ENCODE data around the gene NGEF. TPM values are rescaled to one million over a fixed set of nuclear protein-coding genes. Genes with fewer than 3 reads are reported as not detected.

NGEF gene
- total RNA-seq, 1 experiment from 2014 or later, result 5.4 TPM

DNA sequence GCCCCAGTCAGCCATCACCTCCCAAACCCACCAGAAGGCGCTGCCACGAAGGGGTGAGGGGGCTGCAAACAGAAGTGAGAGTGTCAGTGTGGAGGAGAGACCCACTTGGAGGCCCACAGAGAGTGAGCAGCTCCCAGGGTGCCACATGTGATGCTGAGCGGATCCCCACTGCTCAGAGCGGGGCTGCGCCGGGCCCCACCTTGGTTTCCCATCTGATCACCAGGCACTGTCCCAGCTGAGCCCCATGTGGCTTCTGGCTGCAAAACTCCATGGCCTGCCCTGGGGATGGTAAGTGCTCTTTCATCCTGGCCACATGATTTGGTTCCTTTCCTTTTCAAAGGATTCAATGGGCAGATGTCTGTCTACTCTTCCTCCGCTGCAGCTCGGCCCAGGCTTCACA lies 119.2 kb downstream of the NGEF start:
- POLR2A ChIA-PET, result no interaction called here
- no peaks in the 10 kb centered on the region for H3K9me3 Mint-ChIP-seq
- CTCF ChIA-PET, result interaction anchor here (0.9 to 1.4 kb wide), 2 partner anchors 32 to 135 kb away, joined by 3 read pairs; no protein-coding TSS in a partner anchor

DNA sequence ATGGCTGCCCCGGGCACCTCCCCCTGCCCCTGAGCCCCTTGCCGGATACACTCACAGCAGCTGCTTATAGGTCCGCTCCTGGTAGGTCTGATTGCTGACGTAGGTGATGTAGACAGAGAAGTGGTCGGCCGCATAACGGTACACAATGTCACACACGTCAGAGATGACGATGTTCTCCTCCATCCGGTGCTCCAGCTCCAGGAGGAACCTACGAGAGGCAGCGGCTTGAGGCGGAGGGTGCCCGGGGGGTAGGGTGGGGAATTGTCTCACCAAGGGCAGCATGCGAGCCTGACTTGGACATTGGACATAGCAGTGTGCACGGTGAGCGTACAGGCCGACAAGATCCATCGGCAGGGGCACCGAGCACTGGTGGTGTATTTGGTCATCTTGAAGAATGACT lies 120.2 kb downstream of the NGEF start:
- H3K27me3 Mint-ChIP-seq (ENCODE audit: low read depth), result peaks cover 3% of the 10 kb centered on the region; the same call in 1 of the 2 replicates
- ChIA-PET POLR2A (no interaction called here), CTCF (no interaction called here)
- peaks cover 22% of the 10 kb centered on the region for H3K4me1 Mint-ChIP-seq
- ATAC-seq, result no peak
- no peak overlapping the region for H3K27ac Mint-ChIP-seq
- no peak for DNase-seq (ENCODE audit: low spot score)
- no peaks in the 10 kb centered on the region for H3K9me3 Mint-ChIP-seq
- H3K4me3 Mint-ChIP-seq, result no peak overlapping the region
- no peaks in the 10 kb centered on the region for H3K36me3 Mint-ChIP-seq
- no peak for TF ChIP-seq FOXK1 (CRISPR knock-in tag; IDR thresholded peaks at IDR 0.05)
- no peak for TF ChIP-seq CREM (CRISPR knock-in tag; IDR thresholded peaks at IDR 0.05)
- no peak for TF ChIP-seq SMAD3 (CRISPR knock-in tag; IDR thresholded peaks at IDR 0.05; ENCODE audit: borderline replicate concordance)
- TF ChIP-seq SMAD4 (CRISPR knock-in tag; IDR thresholded peaks at IDR 0.05), result no peak
- TF ChIP-seq ESRRA (CRISPR knock-in tag; IDR thresholded peaks at IDR 0.05; ENCODE audit: borderline replicate concordance), result no peak
- no peak for TF ChIP-seq ZNF671 (CRISPR knock-in tag; IDR thresholded peaks at IDR 0.05)
- no peak for TF ChIP-seq TEAD4 (CRISPR knock-in tag; IDR thresholded peaks at IDR 0.05)
- TF ChIP-seq ZNF138 (CRISPR knock-in tag; conservative IDR thresholded peaks at IDR 0.05), result no peak
- TF ChIP-seq FOXJ3 (CRISPR knock-in tag; IDR thresholded peaks at IDR 0.05; ENCODE audit: borderline replicate concordance), result no peak
- TF ChIP-seq, protein P1, sequence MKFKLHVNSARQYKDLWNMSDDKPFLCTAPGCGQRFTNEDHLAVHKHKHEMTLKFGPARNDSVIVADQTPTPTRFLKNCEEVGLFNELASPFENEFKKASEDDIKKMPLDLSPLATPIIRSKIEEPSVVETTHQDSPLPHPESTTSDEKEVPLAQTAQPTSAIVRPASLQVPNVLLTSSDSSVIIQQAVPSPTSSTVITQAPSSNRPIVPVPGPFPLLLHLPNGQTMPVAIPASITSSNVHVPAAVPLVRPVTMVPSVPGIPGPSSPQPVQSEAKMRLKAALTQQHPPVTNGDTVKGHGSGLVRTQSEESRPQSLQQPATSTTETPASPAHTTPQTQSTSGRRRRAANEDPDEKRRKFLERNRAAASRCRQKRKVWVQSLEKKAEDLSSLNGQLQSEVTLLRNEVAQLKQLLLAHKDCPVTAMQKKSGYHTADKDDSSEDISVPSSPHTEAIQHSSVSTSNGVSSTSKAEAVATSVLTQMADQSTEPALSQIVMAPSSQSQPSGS (CRISPR knock-in tag; IDR thresholded peaks at IDR 0.05; ENCODE audit: borderline replicate concordance, low read depth), result no peak
- TF ChIP-seq NR1H2 (CRISPR knock-in tag; IDR thresholded peaks at IDR 0.05), result no peak
- TF ChIP-seq GTF2I (CRISPR knock-in tag; conservative IDR thresholded peaks at IDR 0.05), result no peak
- TF ChIP-seq, protein P2, sequence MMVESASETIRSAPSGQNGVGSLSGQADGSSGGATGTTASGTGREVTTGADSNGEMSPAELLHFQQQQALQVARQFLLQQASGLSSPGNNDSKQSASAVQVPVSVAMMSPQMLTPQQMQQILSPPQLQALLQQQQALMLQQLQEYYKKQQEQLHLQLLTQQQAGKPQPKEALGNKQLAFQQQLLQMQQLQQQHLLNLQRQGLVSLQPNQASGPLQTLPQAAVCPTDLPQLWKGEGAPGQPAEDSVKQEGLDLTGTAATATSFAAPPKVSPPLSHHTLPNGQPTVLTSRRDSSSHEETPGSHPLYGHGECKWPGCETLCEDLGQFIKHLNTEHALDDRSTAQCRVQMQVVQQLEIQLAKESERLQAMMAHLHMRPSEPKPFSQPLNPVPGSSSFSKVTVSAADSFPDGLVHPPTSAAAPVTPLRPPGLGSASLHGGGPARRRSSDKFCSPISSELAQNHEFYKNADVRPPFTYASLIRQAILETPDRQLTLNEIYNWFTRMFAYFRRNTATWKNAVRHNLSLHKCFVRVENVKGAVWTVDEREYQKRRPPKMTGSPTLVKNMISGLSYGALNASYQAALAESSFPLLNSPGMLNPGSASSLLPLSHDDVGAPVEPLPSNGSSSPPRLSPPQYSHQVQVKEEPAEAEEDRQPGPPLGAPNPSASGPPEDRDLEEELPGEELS (CRISPR knock-in tag; IDR thresholded peaks at IDR 0.05), result no peak

More for the DNA sequence above, 119.2 kb downstream of the NGEF start:
- Mint-ChIP-seq H3K36me3 (no peaks in the 10 kb centered on the region), H3K27ac (no peak overlapping the region), H3K27me3 (ENCODE audit: low read depth) (peaks cover 3% of the 10 kb centered on the region; the same call in 1 of the 2 replicates), H3K4me3 (no peak overlapping the region), H3K4me1 (peaks cover 19% of the 10 kb centered on the region)
- TF ChIP-seq, protein P3, sequence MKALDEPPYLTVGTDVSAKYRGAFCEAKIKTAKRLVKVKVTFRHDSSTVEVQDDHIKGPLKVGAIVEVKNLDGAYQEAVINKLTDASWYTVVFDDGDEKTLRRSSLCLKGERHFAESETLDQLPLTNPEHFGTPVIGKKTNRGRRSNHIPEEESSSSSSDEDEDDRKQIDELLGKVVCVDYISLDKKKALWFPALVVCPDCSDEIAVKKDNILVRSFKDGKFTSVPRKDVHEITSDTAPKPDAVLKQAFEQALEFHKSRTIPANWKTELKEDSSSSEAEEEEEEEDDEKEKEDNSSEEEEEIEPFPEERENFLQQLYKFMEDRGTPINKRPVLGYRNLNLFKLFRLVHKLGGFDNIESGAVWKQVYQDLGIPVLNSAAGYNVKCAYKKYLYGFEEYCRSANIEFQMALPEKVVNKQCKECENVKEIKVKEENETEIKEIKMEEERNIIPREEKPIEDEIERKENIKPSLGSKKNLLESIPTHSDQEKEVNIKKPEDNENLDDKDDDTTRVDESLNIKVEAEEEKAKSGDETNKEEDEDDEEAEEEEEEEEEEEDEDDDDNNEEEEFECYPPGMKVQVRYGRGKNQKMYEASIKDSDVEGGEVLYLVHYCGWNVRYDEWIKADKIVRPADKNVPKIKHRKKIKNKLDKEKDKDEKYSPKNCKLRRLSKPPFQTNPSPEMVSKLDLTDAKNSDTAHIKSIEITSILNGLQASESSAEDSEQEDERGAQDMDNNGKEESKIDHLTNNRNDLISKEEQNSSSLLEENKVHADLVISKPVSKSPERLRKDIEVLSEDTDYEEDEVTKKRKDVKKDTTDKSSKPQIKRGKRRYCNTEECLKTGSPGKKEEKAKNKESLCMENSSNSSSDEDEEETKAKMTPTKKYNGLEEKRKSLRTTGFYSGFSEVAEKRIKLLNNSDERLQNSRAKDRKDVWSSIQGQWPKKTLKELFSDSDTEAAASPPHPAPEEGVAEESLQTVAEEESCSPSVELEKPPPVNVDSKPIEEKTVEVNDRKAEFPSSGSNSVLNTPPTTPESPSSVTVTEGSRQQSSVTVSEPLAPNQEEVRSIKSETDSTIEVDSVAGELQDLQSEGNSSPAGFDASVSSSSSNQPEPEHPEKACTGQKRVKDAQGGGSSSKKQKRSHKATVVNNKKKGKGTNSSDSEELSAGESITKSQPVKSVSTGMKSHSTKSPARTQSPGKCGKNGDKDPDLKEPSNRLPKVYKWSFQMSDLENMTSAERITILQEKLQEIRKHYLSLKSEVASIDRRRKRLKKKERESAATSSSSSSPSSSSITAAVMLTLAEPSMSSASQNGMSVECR (CRISPR knock-in tag; IDR thresholded peaks at IDR 0.05; ENCODE audit: borderline replicate concordance), result no peak
- TF ChIP-seq, protein P4, sequence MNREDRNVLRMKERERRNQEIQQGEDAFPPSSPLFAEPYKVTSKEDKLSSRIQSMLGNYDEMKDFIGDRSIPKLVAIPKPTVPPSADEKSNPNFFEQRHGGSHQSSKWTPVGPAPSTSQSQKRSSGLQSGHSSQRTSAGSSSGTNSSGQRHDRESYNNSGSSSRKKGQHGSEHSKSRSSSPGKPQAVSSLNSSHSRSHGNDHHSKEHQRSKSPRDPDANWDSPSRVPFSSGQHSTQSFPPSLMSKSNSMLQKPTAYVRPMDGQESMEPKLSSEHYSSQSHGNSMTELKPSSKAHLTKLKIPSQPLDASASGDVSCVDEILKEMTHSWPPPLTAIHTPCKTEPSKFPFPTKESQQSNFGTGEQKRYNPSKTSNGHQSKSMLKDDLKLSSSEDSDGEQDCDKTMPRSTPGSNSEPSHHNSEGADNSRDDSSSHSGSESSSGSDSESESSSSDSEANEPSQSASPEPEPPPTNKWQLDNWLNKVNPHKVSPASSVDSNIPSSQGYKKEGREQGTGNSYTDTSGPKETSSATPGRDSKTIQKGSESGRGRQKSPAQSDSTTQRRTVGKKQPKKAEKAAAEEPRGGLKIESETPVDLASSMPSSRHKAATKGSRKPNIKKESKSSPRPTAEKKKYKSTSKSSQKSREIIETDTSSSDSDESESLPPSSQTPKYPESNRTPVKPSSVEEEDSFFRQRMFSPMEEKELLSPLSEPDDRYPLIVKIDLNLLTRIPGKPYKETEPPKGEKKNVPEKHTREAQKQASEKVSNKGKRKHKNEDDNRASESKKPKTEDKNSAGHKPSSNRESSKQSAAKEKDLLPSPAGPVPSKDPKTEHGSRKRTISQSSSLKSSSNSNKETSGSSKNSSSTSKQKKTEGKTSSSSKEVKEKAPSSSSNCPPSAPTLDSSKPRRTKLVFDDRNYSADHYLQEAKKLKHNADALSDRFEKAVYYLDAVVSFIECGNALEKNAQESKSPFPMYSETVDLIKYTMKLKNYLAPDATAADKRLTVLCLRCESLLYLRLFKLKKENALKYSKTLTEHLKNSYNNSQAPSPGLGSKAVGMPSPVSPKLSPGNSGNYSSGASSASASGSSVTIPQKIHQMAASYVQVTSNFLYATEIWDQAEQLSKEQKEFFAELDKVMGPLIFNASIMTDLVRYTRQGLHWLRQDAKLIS (CRISPR knock-in tag; IDR thresholded peaks at IDR 0.05; ENCODE audit: borderline replicate concordance), result no peak
- no peak for TF ChIP-seq ELF4 (CRISPR knock-in tag; IDR thresholded peaks at IDR 0.05; ENCODE audit: low read depth)
- ATAC-seq (no peak), DNase-seq (ENCODE audit: low spot score) (no peak)
